Naive thymus-derived CD8-positive, alpha-beta T cell (primary cell): ENCODE results near the gene IL17A. TPM values are rescaled to one million over a fixed set of nuclear protein-coding genes. Genes with fewer than 3 reads are reported as not detected.

ENCODE experiments used
- ATAC-seq, 2 donors: fragments of 150-1000 bp; cut with Tn5 transposase in 1 of 2; sonication (Bioruptor Pico), chemical (Tn5 transposase) in 1 of 2; 1 replicate in 1 of 2; 2 replicates in 1 of 2; pipeline ENCODE4 v1.10.0; 2021; ENCODE audit warnings: mild to moderate bottlenecking in 2 of 2, moderate library complexity in 2 of 2
- POLR2A ChIA-PET: fragments of 350-600 bp; sonication (Branson Sonifier 250); formaldehyde crosslinking; loops from one replicate; lab custom pipeline; 2021; ENCODE audit warnings: antibody characterized with exemption; lab: Charles Lee
- DNase-seq, 10 donors: peaks; one replicate each; pipeline versions ENCODE4 v3.0.0 to v3.0.0-alpha.2; 2020 to 2022
- H3K27ac Mint-ChIP-seq, 10 donors: one replicate each; pipeline ENCODE4 v1.8.0; 2020 to 2022; ENCODE audit warnings: mild to moderate bottlenecking in 10 of 10, mixed read lengths in 10 of 10, moderate library complexity in 4 of 10, inconsistent platforms in 1 of 10
- H3K27me3 Mint-ChIP-seq, 5 donors: one replicate each; pipeline ENCODE4 v1.8.0; 2021 to 2022; ENCODE audit warnings: mixed read lengths in 5 of 5
- H3K36me3 Mint-ChIP-seq, 3 donors: one replicate each; pipeline ENCODE4 v1.8.0; 2020 to 2022; ENCODE audit warnings: mixed read lengths in 3 of 3, mild to moderate bottlenecking in 2 of 3, inconsistent platforms in 1 of 3
- H3K4me1 Mint-ChIP-seq, 4 donors: one replicate each; pipeline ENCODE4 v1.8.0; 2021 to 2022; ENCODE audit warnings: mixed read lengths in 4 of 4
- H3K4me3 Mint-ChIP-seq, 10 donors: one replicate each; pipeline ENCODE4 v1.8.0; 2020 to 2022; ENCODE audit warnings: mild to moderate bottlenecking in 10 of 10, mixed read lengths in 10 of 10, moderate library complexity in 6 of 10, inconsistent platforms in 1 of 10
- H3K9me3 Mint-ChIP-seq, 9 donors: one replicate each; pipeline ENCODE4 v1.8.0; 2020 to 2022; ENCODE audit warnings: mixed read lengths in 9 of 9, mild to moderate bottlenecking in 3 of 9, inconsistent platforms in 1 of 9, moderate library complexity in 1 of 9
- polyA plus RNA-seq, 3 donors: library from polyadenylated mRNA; unstranded; fragments of 300-500 nt; fragmentation: Illumina TruSeq; gene quantifications; one replicate each; pipeline ENCODE4 v1.2.3, GENCODE V29; 2021
- total RNA-seq, 8 experiments: library from RNA in 2 of 8; stranded (reverse) in 2 of 8; gene quantifications; one replicate each; pipeline ENCODE4 v1.2.3 and lab custom pipeline; 2021 to 2026

Gene IL17A
- total RNA-seq = not detected
- polyA plus RNA-seq = not detected
- 0 to 0.37 (median 0) reads per million in 6 experiments for total RNA-seq (lab: John Stamatoyannopoulos, UW)

DNA sequence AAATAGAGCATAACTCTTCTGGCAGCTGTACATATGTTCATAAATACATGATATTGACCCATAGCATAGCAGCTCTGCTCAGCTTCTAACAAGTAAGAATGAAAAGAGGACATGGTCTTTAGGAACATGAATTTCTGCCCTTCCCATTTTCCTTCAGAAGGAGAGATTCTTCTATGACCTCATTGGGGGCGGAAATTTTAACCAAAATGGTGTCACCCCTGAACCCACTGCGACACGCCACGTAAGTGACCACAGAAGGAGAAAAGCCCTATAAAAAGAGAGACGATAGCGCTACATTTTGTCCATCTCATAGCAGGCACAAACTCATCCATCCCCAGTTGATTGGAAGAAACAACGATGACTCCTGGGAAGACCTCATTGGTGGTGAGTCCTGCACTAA lies at the start of gene IL17A:
TSS of gene IL17A (plus strand) at position 301 of the 400 bp plus-strand sequence. CDS start at position 358, 57 bp downstream.
- H3K36me3 Mint-ChIP-seq = no peaks in the 10 kb centered on the region
- no peak for ATAC-seq
- no peak within 1 kb of the TSS for H3K4me3 Mint-ChIP-seq
- no peak for DNase-seq
- H3K4me1 Mint-ChIP-seq = peaks cover 0 to under 1% (median under 1%) of the 10 kb centered on the region in 4 donors
- no peaks in the 10 kb centered on the region for H3K9me3 Mint-ChIP-seq
- H3K27me3 Mint-ChIP-seq = peaks cover 14 to 48% (median 20%) of the 10 kb centered on the region in 5 donors
- POLR2A ChIA-PET = no interaction called here
- peak within 1 kb of the TSS in 1 of 10 donors; percentile 10 for H3K27ac Mint-ChIP-seq

GRCh38 chr6:52136934-52137467 lies 49.2 kb upstream of the IL17A start:
- no peaks in the 10 kb centered on the region for H3K9me3 Mint-ChIP-seq
- peaks cover 2 to 8% (median 4%) of the 10 kb centered on the region in 5 donors for H3K27me3 Mint-ChIP-seq
- ATAC-seq (no peak), DNase-seq (no peak)
- H3K4me3 Mint-ChIP-seq = no peak overlapping the region
- no peak overlapping the region for H3K27ac Mint-ChIP-seq
- H3K4me1 Mint-ChIP-seq = no peaks in the 10 kb centered on the region
- no peaks in the 10 kb centered on the region for H3K36me3 Mint-ChIP-seq
- POLR2A ChIA-PET = no interaction called here

DNA sequence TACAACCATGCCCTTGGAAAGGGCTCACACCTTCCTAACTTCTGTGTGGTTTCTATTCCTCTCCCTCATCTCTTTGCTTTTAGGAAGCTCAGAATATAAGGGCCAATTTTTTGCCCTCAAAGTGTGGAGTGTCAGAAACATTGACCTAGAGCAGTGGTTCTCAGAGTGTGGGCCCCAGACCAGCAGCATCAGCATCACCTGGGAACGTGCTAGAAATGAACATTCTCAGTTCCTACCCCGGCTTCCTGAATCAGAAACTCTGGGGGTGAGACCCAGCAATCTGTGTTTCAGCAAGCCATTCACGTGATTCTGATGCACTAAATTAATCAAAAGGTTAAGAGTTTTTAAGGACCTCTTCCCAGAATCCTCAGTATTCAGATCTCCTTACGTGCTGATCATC lies 47.9 kb upstream of the IL17A start:
- peaks cover 7 to 14% (median 10%) of the 10 kb centered on the region in 5 donors for H3K27me3 Mint-ChIP-seq
- POLR2A ChIA-PET = no interaction called here
- no peak for ATAC-seq
- H3K36me3 Mint-ChIP-seq = no peaks in the 10 kb centered on the region
- DNase-seq = no peak
- H3K4me1 Mint-ChIP-seq = no peaks in the 10 kb centered on the region
- H3K9me3 Mint-ChIP-seq = no peaks in the 10 kb centered on the region
- no peak overlapping the region for H3K4me3 Mint-ChIP-seq
- no peak overlapping the region for H3K27ac Mint-ChIP-seq

DNA sequence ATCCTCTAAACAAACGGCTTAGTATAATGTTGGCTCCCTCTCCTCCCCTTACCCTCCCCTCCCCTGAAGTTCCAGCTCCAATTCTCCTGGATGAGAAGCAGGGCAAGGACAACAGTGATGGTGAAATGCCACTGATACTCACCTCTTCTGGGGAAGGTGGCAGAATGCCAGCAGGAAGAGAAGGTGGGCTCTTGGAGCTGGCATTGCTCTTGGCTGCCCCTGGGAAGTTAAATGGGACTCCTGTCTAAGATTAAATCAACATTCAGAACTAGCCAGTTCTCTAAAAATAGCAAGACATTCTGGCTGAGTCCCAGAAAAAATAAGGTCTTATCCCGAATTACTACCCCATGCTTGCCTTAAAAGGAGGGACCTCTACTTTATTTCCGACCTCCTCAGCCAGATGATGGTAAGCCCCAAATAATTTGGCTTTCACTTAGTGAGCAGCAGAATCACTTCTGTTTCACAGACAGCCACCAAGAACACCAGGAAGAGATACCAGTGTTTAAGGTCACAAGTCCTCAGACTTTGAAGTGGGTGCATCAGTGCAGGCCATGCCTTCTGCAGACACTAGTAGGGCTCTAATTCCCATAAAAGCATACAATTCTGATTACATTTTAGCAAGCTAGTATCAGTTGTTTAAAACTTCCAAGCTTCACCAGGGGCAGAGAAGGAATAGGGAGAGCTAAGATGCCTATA lies 46.0 kb upstream of the IL17A start:
- Mint-ChIP-seq H3K9me3 (no peaks in the 10 kb centered on the region), H3K4me3 (no peak overlapping the region), H3K27me3 (peaks cover 8 to 23% (median 20%) of the 10 kb centered on the region in 5 donors), H3K27ac (peak overlapping the region in 1 of 10 donors; percentile 22), H3K36me3 (no peaks in the 10 kb centered on the region), H3K4me1 (no peaks in the 10 kb centered on the region)
- POLR2A ChIA-PET = no interaction called here
- ATAC-seq (no peak), DNase-seq (no peak)

DNA sequence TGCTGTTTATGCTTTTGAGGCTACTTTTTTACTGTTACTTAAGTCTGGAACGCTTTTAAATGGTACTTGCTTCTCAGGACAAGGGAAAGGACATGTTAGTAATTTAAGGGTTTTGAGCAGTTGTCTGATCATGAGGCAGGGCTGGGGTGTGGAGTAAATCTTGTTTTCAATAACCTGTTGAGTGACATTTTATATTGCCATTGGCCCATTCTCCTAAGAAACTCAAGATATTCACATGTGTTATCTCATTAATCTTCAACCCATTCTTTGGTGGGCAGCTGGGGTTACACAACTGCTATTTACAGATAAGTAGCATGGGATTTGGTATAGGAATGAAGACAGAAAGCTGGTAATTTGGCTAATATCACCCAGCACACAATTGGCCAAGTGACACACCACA lies 44.6 kb upstream of the IL17A start:
- peaks cover 9 to 38% (median 26%) of the 10 kb centered on the region in 5 donors for H3K27me3 Mint-ChIP-seq
- no peaks in the 10 kb centered on the region for H3K9me3 Mint-ChIP-seq
- H3K27ac Mint-ChIP-seq = no peak overlapping the region
- no peaks in the 10 kb centered on the region for H3K4me1 Mint-ChIP-seq
- POLR2A ChIA-PET = no interaction called here
- no peak overlapping the region for H3K4me3 Mint-ChIP-seq
- no peaks in the 10 kb centered on the region for H3K36me3 Mint-ChIP-seq
- no peak for ATAC-seq
- no peak for DNase-seq

GRCh38 chr6:52142556-52142955 lies 43.6 kb upstream of the IL17A start:
- DNase-seq (no peak), ATAC-seq (no peak)
- H3K4me1 Mint-ChIP-seq = no peaks in the 10 kb centered on the region
- H3K36me3 Mint-ChIP-seq = no peaks in the 10 kb centered on the region
- POLR2A ChIA-PET = no interaction called here
- H3K27ac Mint-ChIP-seq = no peak overlapping the region
- peaks cover 9 to 48% (median 26%) of the 10 kb centered on the region in 5 donors for H3K27me3 Mint-ChIP-seq
- no peak overlapping the region for H3K4me3 Mint-ChIP-seq
- no peaks in the 10 kb centered on the region for H3K9me3 Mint-ChIP-seq

DNA sequence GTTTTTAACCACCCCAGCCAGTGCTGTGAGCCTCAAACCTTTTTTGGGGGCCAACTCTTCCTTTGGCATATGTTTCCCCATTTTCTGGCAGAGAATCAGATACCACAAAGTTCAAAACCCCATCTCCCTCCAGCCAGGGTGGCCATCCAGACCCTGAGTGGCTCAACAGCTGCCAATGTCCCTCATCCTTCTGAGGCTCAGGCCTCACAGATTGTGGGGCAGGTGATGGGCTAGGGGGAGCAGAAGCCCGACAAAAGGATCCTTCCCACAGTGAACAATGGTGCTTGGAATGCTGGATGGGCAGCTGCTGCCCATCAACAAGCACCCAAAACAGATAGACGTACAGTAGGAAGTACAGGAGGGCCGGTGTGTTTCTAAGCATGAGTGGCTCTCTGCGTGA lies 42.6 kb upstream of the IL17A start:
- H3K4me1 Mint-ChIP-seq = no peaks in the 10 kb centered on the region
- POLR2A ChIA-PET = no interaction called here
- DNase-seq (no peak), ATAC-seq (no peak)
- no peaks in the 10 kb centered on the region for H3K36me3 Mint-ChIP-seq
- H3K27me3 Mint-ChIP-seq = peaks cover 8 to 49% (median 26%) of the 10 kb centered on the region in 5 donors
- H3K4me3 Mint-ChIP-seq = no peak overlapping the region
- no peak overlapping the region for H3K27ac Mint-ChIP-seq
- no peaks in the 10 kb centered on the region for H3K9me3 Mint-ChIP-seq

DNA sequence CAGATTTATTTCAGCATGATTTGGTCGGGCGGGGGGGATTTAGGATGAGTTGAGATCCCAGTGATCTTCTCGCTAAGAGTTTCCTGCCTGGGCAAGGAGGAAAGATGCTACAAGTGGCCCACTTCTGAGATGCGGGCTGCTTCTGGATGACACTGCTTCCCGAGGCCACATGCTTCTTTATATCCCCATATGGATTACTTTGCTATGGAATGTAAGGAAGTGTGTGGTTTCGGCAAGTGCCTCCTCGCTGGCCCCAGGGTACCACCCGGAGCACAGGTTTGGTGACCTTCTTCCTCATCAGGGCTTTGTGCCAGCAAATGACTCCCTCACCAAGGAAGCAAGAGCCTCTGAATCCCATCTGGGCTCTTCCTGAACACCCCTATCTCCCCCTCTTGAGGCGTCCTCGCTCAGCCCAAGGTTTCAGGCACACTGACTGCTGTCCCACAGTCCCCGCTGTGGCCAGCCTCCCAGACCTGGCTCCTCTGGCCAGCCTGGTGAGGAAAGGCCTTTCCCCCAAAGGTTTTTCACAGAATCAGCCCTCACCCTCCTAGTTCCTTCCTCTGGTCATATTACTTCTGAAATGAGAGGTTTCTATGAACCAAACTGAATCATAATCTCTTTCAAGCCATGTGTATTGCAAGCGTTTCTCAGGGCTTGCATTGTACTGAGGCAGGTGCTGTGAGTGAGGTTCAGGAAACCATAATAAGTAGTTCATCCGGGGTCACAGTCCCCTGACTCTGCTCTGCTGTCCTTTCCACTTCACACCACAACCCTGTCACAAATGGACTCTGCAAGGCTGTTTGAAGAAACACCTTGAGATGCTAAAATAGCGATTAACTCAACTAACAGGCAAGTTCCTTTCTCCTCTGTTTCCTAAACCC lies 41.7 kb upstream of the IL17A start:
- H3K27ac Mint-ChIP-seq = no peak overlapping the region
- POLR2A ChIA-PET = no interaction called here
- peaks cover 7 to 49% (median 23%) of the 10 kb centered on the region in 5 donors for H3K27me3 Mint-ChIP-seq
- no peak for ATAC-seq
- H3K4me3 Mint-ChIP-seq = no peak overlapping the region
- no peaks in the 10 kb centered on the region for H3K36me3 Mint-ChIP-seq
- H3K4me1 Mint-ChIP-seq = no peaks in the 10 kb centered on the region
- DNase-seq = no peak
- H3K9me3 Mint-ChIP-seq = no peaks in the 10 kb centered on the region

GRCh38 chr6:52146851-52147445 lies 39.2 kb upstream of the IL17A start:
- Mint-ChIP-seq H3K4me1 (no peaks in the 10 kb centered on the region), H3K9me3 (no peaks in the 10 kb centered on the region), H3K27ac (no peak overlapping the region), H3K27me3 (peaks cover 7 to 60% (median 27%) of the 10 kb centered on the region in 5 donors), H3K36me3 (no peaks in the 10 kb centered on the region), H3K4me3 (no peak overlapping the region)
- POLR2A ChIA-PET = no interaction called here
- no peak for DNase-seq
- no peak for ATAC-seq

DNA sequence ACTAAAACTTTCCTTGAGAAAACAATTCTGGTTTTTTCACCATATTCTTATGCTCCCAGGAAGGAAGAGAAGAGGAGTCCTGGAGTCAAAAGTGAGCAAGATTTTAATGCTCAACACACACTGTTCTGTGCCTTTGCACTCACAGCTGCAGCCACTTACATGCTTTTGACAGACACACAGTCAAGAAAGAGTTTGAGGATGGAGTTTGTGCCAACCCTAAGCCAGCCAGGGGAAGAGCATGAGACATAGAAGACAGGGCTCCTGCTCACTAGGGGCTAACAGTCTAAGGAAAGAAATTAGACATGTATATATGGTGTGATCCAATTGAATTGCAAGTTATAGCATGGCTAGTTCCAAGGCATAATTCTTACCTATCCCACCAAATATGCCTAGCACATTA lies 37.1 kb upstream of the IL17A start:
- Mint-ChIP-seq H3K4me3 (no peak overlapping the region), H3K4me1 (no peaks in the 10 kb centered on the region), H3K27me3 (peaks cover 2 to 48% (median 19%) of the 10 kb centered on the region in 5 donors)

DNA sequence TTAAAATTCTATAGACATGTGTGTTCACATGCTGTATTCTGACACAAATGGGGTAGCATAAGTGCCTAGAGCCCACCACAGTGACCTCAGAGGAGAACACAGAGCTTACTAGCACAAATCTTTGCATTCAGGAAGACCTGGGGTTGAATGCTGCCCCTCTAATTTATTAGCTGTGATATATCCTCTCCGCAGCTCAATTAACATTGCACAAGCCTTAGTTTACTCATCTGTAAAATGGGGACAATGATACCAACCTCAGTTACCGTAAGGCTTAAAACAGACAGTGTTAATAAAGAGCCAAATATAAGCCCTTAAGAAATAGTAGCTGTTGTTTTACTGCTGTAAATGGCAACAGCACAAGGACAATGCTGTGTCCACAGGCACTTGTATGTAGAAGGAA lies 36.2 kb upstream of the IL17A start:
- no peak overlapping the region for H3K27ac Mint-ChIP-seq
- H3K4me1 Mint-ChIP-seq = no peaks in the 10 kb centered on the region
- H3K27me3 Mint-ChIP-seq = peaks cover 2 to 40% (median 14%) of the 10 kb centered on the region in 5 donors
- no peak overlapping the region for H3K4me3 Mint-ChIP-seq
- no peak for DNase-seq
- no peak for ATAC-seq
- no peaks in the 10 kb centered on the region for H3K36me3 Mint-ChIP-seq
- POLR2A ChIA-PET = interaction anchor here (0.6 kb wide), 1 partner anchor 69 kb away, joined by 3 read pairs; no protein-coding TSS in a partner anchor
- no peaks in the 10 kb centered on the region for H3K9me3 Mint-ChIP-seq

More for the DNA sequence above, 37.1 kb upstream of the IL17A start:
- DNase-seq = no peak
- Mint-ChIP-seq H3K27ac (no peak overlapping the region), H3K36me3 (no peaks in the 10 kb centered on the region), H3K9me3 (no peaks in the 10 kb centered on the region)
- ATAC-seq = no peak
- POLR2A ChIA-PET = no interaction called here

DNA sequence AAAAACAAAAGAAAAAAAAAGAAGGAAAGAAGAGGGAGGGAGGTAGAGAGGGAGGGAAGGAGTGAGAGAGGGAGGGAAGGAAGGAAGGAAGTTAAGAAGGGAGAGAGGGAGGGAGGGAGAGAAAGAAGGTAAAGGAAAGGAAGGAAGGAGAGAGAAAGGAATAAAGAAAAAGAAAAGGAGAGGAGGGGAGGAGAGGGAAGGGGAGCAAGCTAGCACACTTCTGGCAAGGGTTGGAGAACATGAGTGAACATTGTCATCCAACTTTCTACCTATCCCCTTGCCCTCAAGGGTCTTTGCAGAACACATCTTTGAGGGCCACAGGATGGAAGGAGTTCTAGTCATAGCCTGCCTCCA lies 34.1 kb upstream of the IL17A start:
- no peak for ATAC-seq
- no peaks in the 10 kb centered on the region for H3K36me3 Mint-ChIP-seq
- no peaks in the 10 kb centered on the region for H3K9me3 Mint-ChIP-seq
- peaks cover 1 to 30% (median 19%) of the 10 kb centered on the region in 5 donors for H3K27me3 Mint-ChIP-seq
- DNase-seq = no peak
- peaks cover 4 to 9% (median 9%) of the 10 kb centered on the region in 4 donors for H3K4me1 Mint-ChIP-seq
- no peak overlapping the region for H3K27ac Mint-ChIP-seq
- POLR2A ChIA-PET = no interaction called here
- no peak overlapping the region for H3K4me3 Mint-ChIP-seq
